Small intestine (tissue), 7 donors: Measurements from ENCODE around the gene LAMA5. TPM values are rescaled to one million over a fixed set of nuclear protein-coding genes. Genes with fewer than 3 reads are reported as not detected.

Experiments
- DNase-seq, 2 donors: peaks; one replicate each; pipeline versions ENCODE4 v3.0.0 to v3.0.0-alpha.2; 2013
- FAIRE-seq: peaks from 2 replicates; lab custom pipeline; 2012; peaks lifted over from hg19 to GRCh38; lab: Jason Lieb, UNC
- H3K27ac ChIP-seq, 3 donors: one replicate each; pipeline ENCODE4 v1.5.1; 2013; ENCODE audit warnings: low read length in 2 of 3, mild to moderate bottlenecking in 2 of 3, control low read depth in 1 of 3, inconsistent platforms in 1 of 3, low read depth in 1 of 3, moderate library complexity in 1 of 3
- H3K27me3 ChIP-seq, 3 donors: one replicate each; pipeline ENCODE4 v1.6.1; 2013; ENCODE audit warnings: low read length in 3 of 3, inconsistent platforms in 1 of 3; ENCODE audit not compliant: control insufficient read depth in 3 of 3, insufficient read depth in 3 of 3
- H3K36me3 ChIP-seq, 3 donors: one replicate each; pipeline ENCODE4 v1.6.1; 2013; ENCODE audit warnings: low read length in 3 of 3, inconsistent platforms in 1 of 3, low read depth in 1 of 3, mild to moderate bottlenecking in 1 of 3, moderate library complexity in 1 of 3; ENCODE audit not compliant: control insufficient read depth in 3 of 3, insufficient read depth in 2 of 3
- H3K4me1 ChIP-seq, 3 donors: one replicate each; pipeline ENCODE4 v1.6.1; 2013; ENCODE audit warnings: low read length in 2 of 3, inconsistent platforms in 1 of 3, low read depth in 1 of 3, mild to moderate bottlenecking in 1 of 3, moderate library complexity in 1 of 3; ENCODE audit not compliant: control insufficient read depth in 3 of 3, insufficient read depth in 2 of 3
- H3K4me3 ChIP-seq, 3 donors: one replicate each; pipeline ENCODE4 v1.5.1; 2013; ENCODE audit warnings: low read length in 3 of 3, control low read depth in 1 of 3, inconsistent platforms in 1 of 3, low read depth in 1 of 3, mild to moderate bottlenecking in 1 of 3, moderate library complexity in 1 of 3
- H3K9me3 ChIP-seq, 2 donors: one replicate each; pipeline ENCODE4 v1.6.1; 2013; ENCODE audit warnings: low read depth in 1 of 2, low read length in 1 of 2; ENCODE audit not compliant: control insufficient read depth in 2 of 2, insufficient read depth in 1 of 2
- WGBS, 3 donors: extraction: QIAGEN DNeasy Blood & Tissue Kit; methylation state at CpG; one replicate each; pipeline ENCODE4 v1.1.7; 2013; 5-methylcytosine and 5-hydroxymethylcytosine counted together
- polyA plus RNA-seq, 4 donors: library from polyadenylated mRNA; stranded (reverse) in 3 of 4; unstranded in 1 of 4; fragments of 200-250 nt in 3 of 4; fragments of 120-200 nt in 1 of 4; gene quantifications; one replicate each; pipeline versions ENCODE4 v1.2.1 to v1.2.3, GENCODE V29; 2013
- donor health status: healthy with polysubstance abuse.
- donor health status: control.
- donor health status: control.
- donor health status: Bipolar disorder and iron deficiency.
- donor health status: healthy.

The LAMA5 gene
- polyA plus RNA-seq, 4 donors = 1.3 to 62.8 (median 23.0) TPM

- 90 to 92% (median 91%) methylated on average over 53 of the region's 53 CpGs for whole genome bisulfite sequencing, 3 donors
- Histone ChIP-seq H3K4me3 (no peak overlapping the region), H3K4me1 (no peaks in the 10 kb centered on the region), H3K27ac (no peak overlapping the region), H3K36me3 (peaks cover 0 to 69% (median 0%) of the 10 kb centered on the region in 3 donors), H3K27me3 (no peaks in the 10 kb centered on the region), H3K9me3 (no peaks in the 10 kb centered on the region)
- no peak for DNase-seq
- FAIRE-seq = no peak
Measured at GRCh38 chr20:62336775-62337557, 30.1 kb downstream of the LAMA5 start.

- H3K36me3 ChIP-seq = peaks cover 0 to 75% (median 0%) of the 10 kb centered on the region in 3 donors
- DNase-seq (no peak), FAIRE-seq (no peak)
- 76 to 86% (median 81%) methylated on average over 11 of the region's 11 CpGs for WGBS, 3 donors
- no peaks in the 10 kb centered on the region for H3K27me3 ChIP-seq
- H3K4me1 ChIP-seq = no peaks in the 10 kb centered on the region
- no peak overlapping the region for H3K4me3 ChIP-seq
- H3K9me3 ChIP-seq = no peaks in the 10 kb centered on the region
- no peak overlapping the region for H3K27ac ChIP-seq
Measured at GRCh38 chr20:62336329-62336728, 30.8 kb downstream of the LAMA5 start.

- H3K36me3 ChIP-seq = peaks cover 0 to 79% (median 0%) of the 10 kb centered on the region in 3 donors
- H3K27ac ChIP-seq = no peak overlapping the region
- H3K4me1 ChIP-seq = no peaks in the 10 kb centered on the region
- DNase-seq (no peak), FAIRE-seq (no peak)
- H3K27me3 ChIP-seq = no peaks in the 10 kb centered on the region
- H3K9me3 ChIP-seq = no peaks in the 10 kb centered on the region
- whole genome bisulfite sequencing, 3 donors = 83 to 93% (median 86%) methylated on average over 6 of the region's 6 CpGs
- no peak overlapping the region for H3K4me3 ChIP-seq
Measured at GRCh38 chr20:62335532-62335931, 31.6 kb downstream of the LAMA5 start.

- H3K36me3 ChIP-seq = peaks cover 0 to 85% (median 0%) of the 10 kb centered on the region in 3 donors
- no peaks in the 10 kb centered on the region for H3K9me3 ChIP-seq
Measured at GRCh38 chr20:62334881-62335280, 32.2 kb downstream of the LAMA5 start.

GRCh38 chr20:62333820-62334595 lies 33.1 kb downstream of the LAMA5 start:
- FAIRE-seq = no peak
- Histone ChIP-seq H3K9me3 (no peaks in the 10 kb centered on the region), H3K4me1 (no peaks in the 10 kb centered on the region), H3K4me3 (no peak overlapping the region), H3K36me3 (peaks cover 0 to 90% (median 0%) of the 10 kb centered on the region in 3 donors), H3K27ac (no peak overlapping the region), H3K27me3 (no peaks in the 10 kb centered on the region)
- DNase-seq = no peak
- 81 to 90% (median 84%) methylated on average over 31 to 37 of the region's 37 CpGs for WGBS, 3 donors

More at GRCh38 chr20:62334881-62335280, 32.2 kb downstream of the LAMA5 start:
- no peak overlapping the region for H3K27ac ChIP-seq
- DNase-seq (no peak), FAIRE-seq (no peak)
- no peaks in the 10 kb centered on the region for H3K4me1 ChIP-seq
- H3K4me3 ChIP-seq = no peak overlapping the region
- H3K27me3 ChIP-seq = no peaks in the 10 kb centered on the region
- 88 to 90% (median 89%) methylated on average over 11 to 13 of the region's 13 CpGs for WGBS, 3 donors

GRCh38 chr20:62332989-62333819 lies 33.9 kb downstream of the LAMA5 start:
- Histone ChIP-seq H3K36me3 (peaks cover 0 to 93% (median 0%) of the 10 kb centered on the region in 3 donors), H3K27me3 (no peaks in the 10 kb centered on the region), H3K4me3 (no peak overlapping the region), H3K27ac (no peak overlapping the region), H3K4me1 (no peaks in the 10 kb centered on the region), H3K9me3 (no peaks in the 10 kb centered on the region)
- FAIRE-seq (no peak), DNase-seq (no peak)
- WGBS, 3 donors = 80 to 92% (median 92%) methylated on average over 24 to 34 of the region's 34 CpGs

GRCh38 chr20:62332421-62332820 lies 34.7 kb downstream of the LAMA5 start:
- WGBS, 3 donors = 77 to 86% (median 81%) methylated on average over 12 to 16 of the region's 16 CpGs
- FAIRE-seq = no peak
- DNase-seq = no peak
- no peaks in the 10 kb centered on the region for H3K9me3 ChIP-seq
- H3K36me3 ChIP-seq = peaks cover 0 to 93% (median 0%) of the 10 kb centered on the region in 3 donors
- H3K27me3 ChIP-seq = no peaks in the 10 kb centered on the region
- H3K4me1 ChIP-seq = no peaks in the 10 kb centered on the region
- no peak overlapping the region for H3K27ac ChIP-seq
- H3K4me3 ChIP-seq = no peak overlapping the region

GRCh38 chr20:62331347-62331746 lies 35.8 kb downstream of the LAMA5 start:
- Histone ChIP-seq H3K9me3 (no peaks in the 10 kb centered on the region), H3K27me3 (no peaks in the 10 kb centered on the region), H3K4me3 (no peak overlapping the region), H3K27ac (no peak overlapping the region), H3K4me1 (no peaks in the 10 kb centered on the region), H3K36me3 (peaks cover 0 to 93% (median 0%) of the 10 kb centered on the region in 3 donors)
- FAIRE-seq (no peak), DNase-seq (no peak)
- WGBS, 3 donors = 90 to 93% (median 92%) methylated on average over 19 of the region's 19 CpGs
